GM04504 (cell line): Measurements from ENCODE around the gene PPM1M.

Experiments used
- DNase-seq: peaks from one replicate; pipeline ENCODE4 v3.0.0-alpha.2; 2012; ENCODE audit warnings: low read depth

The PPM1M gene

GRCh38 chr3:52245322-52246263, at the start of gene PPM1M:
TSS of gene PPM1M (plus strand) at chr3:52245759. CDS start at chr3:52245825, 66 bp downstream.
- no peak for DNase-seq

- DNase-seq, result peak; percentile 64
These were observed 49.7 kb upstream of the PPM1M start for GRCh38 chr3:52195823-52196331.

DNA sequence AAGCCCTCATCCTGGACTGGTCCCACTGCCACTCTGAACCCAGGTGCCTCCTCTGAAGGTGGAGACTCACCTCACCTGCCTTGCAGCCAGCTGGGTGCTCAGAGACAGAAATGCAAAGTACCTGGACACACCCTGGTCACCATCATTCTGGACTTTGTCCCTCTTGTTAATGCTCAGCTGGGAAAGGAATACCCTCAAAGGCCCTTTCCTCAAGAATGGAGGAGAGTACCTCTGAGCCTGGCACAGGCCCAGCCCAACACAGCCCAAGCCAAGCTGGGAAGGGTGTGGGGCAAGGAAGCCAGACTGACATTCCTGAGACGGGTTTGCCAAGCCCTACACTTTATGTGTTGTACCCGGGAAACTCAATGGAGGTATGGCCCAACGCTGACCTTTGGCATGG, 48.6 kb upstream of the PPM1M start:
- DNase-seq, result no peak

- no peak for DNase-seq
These were observed 48.1 kb upstream of the PPM1M start for GRCh38 chr3:52197499-52197841.

DNA sequence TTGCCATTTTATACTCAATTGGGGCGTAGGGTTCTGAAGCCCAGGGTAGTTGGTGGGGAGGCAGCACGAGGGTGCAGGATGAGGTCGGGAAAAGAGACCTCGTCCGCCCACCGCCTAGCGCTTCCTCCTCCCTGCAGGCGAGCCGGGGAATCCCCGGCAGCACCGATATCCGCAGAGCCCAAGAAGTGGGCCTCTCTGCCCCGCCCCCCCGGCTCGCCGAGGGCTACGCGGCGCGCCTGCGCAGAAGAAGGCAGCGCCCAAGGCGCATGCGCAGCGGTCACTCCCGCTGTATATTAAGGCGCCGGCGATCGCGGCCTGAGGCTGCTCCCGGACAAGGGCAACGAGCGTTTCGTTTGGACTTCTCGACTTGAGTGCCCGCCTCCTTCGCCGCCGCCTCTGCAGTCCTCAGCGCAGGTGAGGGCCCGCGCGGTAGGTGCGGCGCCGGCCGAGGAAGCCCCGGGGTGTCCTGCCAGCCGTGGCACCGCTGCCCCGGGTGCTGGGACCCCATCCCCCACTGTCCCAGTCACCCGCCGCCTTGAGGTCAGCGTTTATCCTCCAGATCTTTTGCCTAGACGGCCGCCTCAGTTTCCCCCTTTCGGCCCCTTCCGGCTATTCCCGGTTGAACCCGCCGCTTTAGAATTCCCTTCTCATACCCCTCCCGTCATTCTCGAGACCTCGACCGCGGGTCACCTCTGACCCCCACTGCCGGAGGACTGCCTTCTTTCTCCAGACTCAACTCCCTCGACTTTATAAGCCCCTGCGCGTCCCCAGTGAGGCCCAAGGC, 47.5 kb upstream of the PPM1M start, which contains the start of gene ALAS1:
Gene ALAS1, plus strand, starts transcription at position 319 of the 784 bp plus-strand sequence. CDS start 1,082 bp downstream, outside the sequence.
- DNase-seq, result peak; percentile 73

GRCh38 chr3:52198643-52199608, 46.6 kb upstream of the PPM1M start:
- no peak for DNase-seq

DNA sequence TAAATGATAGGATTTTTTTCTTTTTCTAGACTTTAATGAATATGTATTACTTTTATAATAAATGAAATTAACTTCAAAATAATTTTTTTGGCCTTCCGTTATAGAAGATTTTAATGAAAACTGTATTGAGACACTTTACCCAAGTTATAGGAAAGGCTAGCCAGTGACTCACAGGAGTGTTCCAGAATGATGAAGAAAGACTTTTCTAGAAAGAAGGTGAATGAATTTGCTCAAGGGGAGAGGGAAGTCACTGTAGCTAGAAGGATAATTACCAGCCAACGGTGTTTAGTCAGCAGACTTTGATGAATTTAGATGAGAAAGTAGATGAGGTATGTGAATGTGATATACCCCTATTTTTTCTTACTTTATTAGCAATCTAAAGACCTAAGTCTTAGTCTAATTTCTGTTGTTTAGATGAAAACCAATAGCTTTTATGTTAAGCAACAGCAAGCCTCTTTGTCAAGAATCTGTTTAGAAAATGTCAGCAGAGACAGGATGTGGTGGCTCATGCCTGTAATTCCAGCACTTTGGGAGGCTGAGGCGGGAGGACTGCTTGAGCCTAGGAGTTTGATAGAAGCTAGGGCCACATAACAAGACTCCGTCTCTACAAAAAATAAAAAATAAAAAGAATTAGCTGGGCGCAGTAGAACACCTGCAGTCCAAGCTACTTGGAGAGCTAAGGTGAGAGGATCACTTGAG, 44.4 kb upstream of the PPM1M start:
- no peak for DNase-seq

DNA sequence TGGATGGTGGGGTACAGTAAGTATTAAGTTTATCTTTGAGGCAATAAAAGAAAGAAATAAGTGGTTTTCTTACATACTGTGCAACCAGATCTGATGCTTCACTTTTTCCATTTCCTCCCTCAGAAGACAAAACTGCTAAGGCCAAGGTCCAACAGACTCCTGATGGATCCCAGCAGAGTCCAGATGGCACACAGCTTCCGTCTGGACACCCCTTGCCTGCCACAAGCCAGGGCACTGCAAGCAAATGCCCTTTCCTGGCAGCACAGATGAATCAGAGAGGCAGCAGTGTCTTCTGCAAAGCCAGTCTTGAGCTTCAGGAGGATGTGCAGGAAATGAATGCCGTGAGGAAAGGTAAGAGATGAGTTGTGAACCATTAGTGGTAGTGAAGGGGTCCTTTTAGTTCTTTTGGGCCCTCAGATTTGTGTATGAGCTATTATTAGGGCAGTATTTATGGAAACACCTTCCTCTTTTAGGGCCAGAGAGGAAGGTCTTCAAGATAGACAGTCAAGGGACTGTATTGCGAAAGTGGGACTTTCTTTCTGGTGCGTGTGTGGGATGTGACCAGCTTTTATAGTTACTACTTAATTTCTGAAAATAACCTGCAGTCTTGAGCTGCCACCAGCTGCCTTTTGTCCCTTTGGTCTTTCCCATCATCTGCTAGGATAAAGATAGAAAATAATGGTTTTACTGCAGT, 43.0 kb upstream of the PPM1M start:
- no peak for DNase-seq

- no peak for DNase-seq
These were observed 41.9 kb upstream of the PPM1M start for GRCh38 chr3:52203701-52204100.

DNA sequence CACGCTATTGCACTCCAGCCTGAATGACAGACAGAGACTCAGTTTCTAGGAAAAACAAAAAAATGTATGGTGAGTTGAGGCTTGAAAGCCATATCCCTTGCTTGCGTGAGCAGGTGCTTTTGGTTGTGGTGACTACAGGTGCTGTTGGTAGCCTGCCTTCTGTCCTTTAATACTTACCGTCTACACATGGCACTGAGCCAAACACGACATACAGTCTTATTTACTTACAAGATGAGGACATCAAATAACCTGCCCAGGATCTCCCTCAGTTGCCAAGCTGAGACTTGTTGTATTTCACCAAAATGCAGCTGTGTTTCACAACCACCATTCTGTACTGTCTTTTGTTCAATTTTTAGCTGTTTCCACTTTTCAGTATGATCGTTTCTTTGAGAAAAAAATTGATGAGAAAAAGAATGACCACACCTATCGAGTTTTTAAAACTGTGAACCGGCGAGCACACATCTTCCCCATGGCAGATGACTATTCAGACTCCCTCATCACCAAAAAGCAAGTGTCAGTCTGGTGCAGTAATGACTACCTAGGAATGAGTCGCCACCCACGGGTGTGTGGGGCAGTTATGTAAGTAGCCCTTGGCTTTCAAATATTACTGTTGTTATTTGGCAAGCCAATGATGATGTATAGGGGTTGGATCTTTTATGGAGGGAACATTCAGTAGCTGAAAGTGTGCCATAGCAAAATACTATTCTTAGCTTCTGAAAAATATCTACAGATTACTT, 41.1 kb upstream of the PPM1M start:
- no peak for DNase-seq

DNA sequence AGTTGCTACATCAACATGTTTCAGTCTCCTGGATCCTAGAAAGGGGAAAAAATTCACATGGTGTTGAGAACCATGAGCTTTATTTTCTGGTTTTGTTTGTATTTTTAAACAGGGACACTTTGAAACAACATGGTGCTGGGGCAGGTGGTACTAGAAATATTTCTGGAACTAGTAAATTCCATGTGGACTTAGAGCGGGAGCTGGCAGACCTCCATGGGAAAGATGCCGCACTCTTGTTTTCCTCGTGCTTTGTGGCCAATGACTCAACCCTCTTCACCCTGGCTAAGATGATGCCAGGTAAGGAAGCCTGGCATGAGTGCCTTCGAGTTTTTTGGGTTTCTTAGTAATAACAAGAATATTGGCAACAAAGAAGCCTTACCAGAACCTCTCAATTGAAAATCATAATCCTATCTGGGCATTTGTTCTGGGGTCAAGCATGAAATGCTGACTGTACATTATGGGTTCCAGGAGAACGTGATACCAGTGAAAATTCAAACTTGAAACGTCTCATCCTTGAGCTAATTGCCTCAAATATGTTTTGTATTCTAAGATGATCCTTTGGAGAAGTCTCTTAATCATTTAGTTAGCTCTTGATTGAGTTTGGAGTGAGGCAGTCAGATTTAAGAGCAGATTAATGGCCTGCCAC, 39.7 kb upstream of the PPM1M start:
- no peak for DNase-seq

DNA sequence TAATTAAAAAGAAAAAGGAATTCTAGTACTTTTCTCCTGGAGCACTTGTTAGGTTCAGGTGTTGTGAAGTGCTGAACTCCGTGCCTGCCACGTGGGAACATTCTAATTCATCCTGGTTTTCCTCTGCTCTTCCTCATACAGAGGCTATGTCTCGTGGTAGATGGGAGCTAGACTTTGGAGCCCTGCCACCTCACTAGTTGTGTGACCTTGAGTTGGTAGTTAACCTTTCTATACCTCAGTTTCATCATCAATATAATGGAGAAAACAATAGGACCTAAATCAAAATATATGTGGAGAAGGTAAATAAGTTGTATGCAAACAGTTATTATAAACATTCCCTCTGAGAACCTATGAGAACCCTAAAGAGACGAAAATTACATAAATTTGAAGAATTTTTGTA, 37.0 kb upstream of the PPM1M start:
- DNase-seq, result no peak

DNA sequence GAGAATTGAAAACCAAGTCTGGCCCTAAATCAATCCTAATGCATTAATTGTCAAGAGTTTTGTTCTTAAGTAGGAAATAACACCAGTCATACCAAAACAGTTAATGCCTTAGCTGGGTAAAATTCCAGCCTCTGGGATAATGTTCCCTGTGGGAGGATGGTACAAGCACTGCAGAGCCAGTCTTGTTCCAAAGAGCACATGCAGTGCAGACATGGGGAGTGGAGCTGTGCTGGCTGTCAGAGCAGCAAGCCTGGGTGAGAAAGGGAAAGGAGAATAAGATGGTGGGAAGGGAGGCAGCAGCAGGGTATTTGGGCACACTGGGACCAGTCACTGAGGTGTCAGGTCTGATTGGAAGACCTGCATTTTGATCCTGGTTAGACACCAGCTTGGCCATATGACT, 35.5 kb upstream of the PPM1M start:
- no peak for DNase-seq

DNA sequence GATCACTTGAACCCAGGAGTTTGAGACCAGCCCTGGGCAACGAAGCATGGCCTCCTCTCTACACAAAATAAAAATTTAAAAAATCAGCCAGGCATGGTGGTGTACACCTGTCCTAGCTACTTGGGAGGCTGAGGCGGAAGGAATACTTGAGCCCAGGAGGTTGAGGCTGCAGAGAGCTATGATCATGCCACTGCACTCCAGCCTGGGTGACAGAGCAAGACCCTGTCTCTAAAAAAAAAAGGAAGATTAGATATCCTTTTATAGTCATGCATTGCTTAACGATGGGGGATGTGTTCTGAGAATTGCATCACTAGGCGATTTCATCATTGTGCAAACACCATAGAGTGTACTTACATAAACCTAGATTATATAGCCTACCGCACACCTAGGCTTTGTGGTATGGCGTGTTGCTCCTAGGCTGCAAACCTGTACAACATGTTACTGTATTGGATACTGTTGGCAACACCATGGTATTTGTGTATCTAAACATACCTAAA, 35.0 kb upstream of the PPM1M start:
- DNase-seq, result no peak

DNA sequence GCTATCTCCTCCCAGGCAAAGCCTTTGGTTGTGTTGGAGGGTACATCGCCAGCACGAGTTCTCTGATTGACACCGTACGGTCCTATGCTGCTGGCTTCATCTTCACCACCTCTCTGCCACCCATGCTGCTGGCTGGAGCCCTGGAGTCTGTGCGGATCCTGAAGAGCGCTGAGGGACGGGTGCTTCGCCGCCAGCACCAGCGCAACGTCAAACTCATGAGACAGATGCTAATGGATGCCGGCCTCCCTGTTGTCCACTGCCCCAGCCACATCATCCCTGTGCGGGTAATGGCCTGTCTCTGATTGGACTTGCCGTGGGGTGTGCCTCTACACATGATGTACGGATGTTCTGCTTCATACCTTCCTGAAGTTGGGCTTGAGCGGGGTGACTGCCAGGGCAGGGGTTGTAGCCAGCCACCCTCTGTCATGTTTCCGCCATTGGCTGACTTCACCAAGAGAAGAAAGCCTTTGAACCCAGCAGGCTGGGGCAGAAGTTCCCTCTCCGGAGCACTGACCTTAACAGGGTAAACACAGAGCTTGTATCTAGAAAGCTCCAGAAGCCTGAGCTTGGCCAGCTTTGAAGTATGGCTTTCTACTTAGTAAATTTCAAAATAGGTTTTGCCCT, 34.2 kb upstream of the PPM1M start:
- DNase-seq, result no peak

DNA sequence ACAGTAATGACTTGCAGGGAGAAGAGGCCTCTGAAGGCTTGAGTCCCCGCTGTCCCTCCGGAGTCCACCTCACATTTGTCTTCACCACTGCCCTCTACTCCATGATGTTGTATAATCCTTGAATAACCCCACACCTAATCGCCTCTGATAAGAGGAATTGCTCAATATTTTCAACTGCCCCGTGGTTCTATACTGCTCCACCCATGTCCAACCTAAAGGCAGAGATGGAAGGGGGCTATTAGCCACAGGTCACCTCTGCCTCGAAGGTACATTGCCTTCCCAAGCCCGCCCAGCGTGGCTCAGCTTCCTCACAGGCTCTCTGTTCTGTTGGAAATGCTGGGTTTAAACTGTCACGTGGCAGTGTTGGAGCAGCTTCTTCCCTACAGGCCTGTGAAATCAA, 32.6 kb upstream of the PPM1M start:
- DNase-seq, result no peak

- DNase-seq, result no peak
These were observed 31.7 kb upstream of the PPM1M start for GRCh38 chr3:52213901-52214300.

DNA sequence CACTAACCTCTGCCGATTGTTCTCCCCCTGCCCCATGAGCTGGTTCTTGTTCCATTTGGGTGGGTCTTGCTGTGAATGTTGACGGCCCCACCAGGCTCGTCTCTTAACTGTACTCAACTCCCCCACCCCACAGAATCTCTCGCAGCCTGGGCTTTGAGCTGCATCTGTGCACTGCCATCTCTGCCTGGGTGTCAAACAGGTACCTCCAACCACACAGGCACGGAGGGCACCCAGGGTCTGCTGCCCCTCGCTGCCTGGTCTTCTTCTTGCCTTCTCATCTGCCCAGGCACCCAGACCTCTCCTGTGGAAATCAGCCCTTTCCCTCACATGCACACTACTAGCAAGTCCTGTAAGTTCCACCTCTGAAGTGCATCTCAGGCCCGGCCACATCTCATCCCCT, 30.2 kb upstream of the PPM1M start:
- DNase-seq, result no peak
